Femur (tissue), 1 donor: ENCODE measurements around the gene ZMYM5.
"Not testable (repeated sequence)": the region's sequence is repeated elsewhere in the genome, so short reads cannot be mapped to it uniquely, and the experiment has no call there.

Experiments used
- DNase-seq: peaks from one replicate; pipeline ENCODE4 v3.0.0-alpha.2; 2017

ZMYM5 gene

GRCh38 chr13:19863323-19864023 is at the start of gene ZMYM5:
ZMYM5 (minus strand) TSS chr13:19863649; CDS start chr13:19852180, 11,469 bp downstream.
- peak; percentile 100 for DNase-seq

GRCh38 chr13:19910336-19911072 is 47.1 kb upstream of the ZMYM5 start:
- DNase-seq: no peak

GRCh38 chr13:19908350-19908986 is 45.0 kb upstream of the ZMYM5 start:
- no peak for DNase-seq

GRCh38 chr13:19905487-19906195 is 42.2 kb upstream of the ZMYM5 start:
- DNase-seq: not testable (repeated sequence)

- no peak for DNase-seq
Measured at GRCh38 chr13:19890030-19890429, 26.6 kb upstream of the ZMYM5 start.

GRCh38 chr13:19888799-19889198 is 25.4 kb upstream of the ZMYM5 start:
- DNase-seq: no peak

- no peak for DNase-seq
Measured at GRCh38 chr13:19882231-19882630, 18.8 kb upstream of the ZMYM5 start.

- DNase-seq: no peak
Measured at GRCh38 chr13:19881641-19882040, 18.2 kb upstream of the ZMYM5 start.

GRCh38 chr13:19864746-19865309 is 1.4 kb upstream of the ZMYM5 start:
- DNase-seq: peak; percentile 83

GRCh38 chr13:19864024-19864745 is 736 bp upstream of the ZMYM5 start:
- DNase-seq: peak; percentile 90

GRCh38 chr13:19862481-19863313 is 752 bp downstream of the ZMYM5 start:
- DNase-seq: peak; percentile 56

GRCh38 chr13:19861762-19862161 is 1.7 kb downstream of the ZMYM5 start:
- no peak for DNase-seq

GRCh38 chr13:19860884-19861655 is 2.4 kb downstream of the ZMYM5 start:
- DNase-seq: no peak

GRCh38 chr13:19857637-19858036 is 5.8 kb downstream of the ZMYM5 start:
- DNase-seq: not testable (repeated sequence)

GRCh38 chr13:19852766-19853165 is 10.7 kb downstream of the ZMYM5 start:
- DNase-seq: no peak

GRCh38 chr13:19845758-19846157 is 17.7 kb downstream of the ZMYM5 start:
- DNase-seq: peak; percentile 48

GRCh38 chr13:19838865-19839275 is 24.6 kb downstream of the ZMYM5 start:
- no peak for DNase-seq

- no peak for DNase-seq
Measured at GRCh38 chr13:19836472-19836871, 27.0 kb downstream of the ZMYM5 start.

- no peak for DNase-seq
Measured at GRCh38 chr13:19834704-19835103, 28.7 kb downstream of the ZMYM5 start.

GRCh38 chr13:19822673-19823072 is 40.8 kb downstream of the ZMYM5 start:
- DNase-seq: no peak
